ENCODE data around the gene STPG2. TPM values are rescaled to one million over a fixed set of nuclear protein-coding genes. Genes with fewer than 3 reads are reported as not detected.

The STPG2 gene
- total and polyA plus RNA-seq, 2 experiments from 2014 or later, result 0.32 TPM; not detected in 1

GRCh38 chr4:97513917-97514316 lies 629.4 kb downstream of the STPG2 start:
- no peak for TF ChIP-seq EZH2phosphoT487 (IDR thresholded peaks at IDR 0.05; ENCODE audit: insufficient read depth, low read depth)
- no peak for TF ChIP-seq EZH2 (IDR thresholded peaks at IDR 0.05; ENCODE audit: insufficient read depth, poor library complexity, severe bottlenecking)
- H3K9me3 ChIP-seq (ENCODE audit: low read depth), result no peaks in the 10 kb centered on the region
- no peak overlapping the region for H3K27ac ChIP-seq
- no peak for DNase-seq
- no peaks in the 10 kb centered on the region for H4K20me1 ChIP-seq (ENCODE audit: insufficient read depth)
- no peak overlapping the region for H3K9ac ChIP-seq
- in situ Hi-C loops (cut with MboI), result no loop called here
- no peaks in the 10 kb centered on the region for H3K36me3 ChIP-seq (ENCODE audit: low read depth)
- H2AFZ ChIP-seq, result no peak overlapping the region
- H3K4me1 ChIP-seq (ENCODE audit: insufficient read depth), result no peaks in the 10 kb centered on the region
- H3K9me2 ChIP-seq (ENCODE audit: insufficient read depth), result no peaks in the 10 kb centered on the region
- no peaks in the 10 kb centered on the region for H3K27me3 ChIP-seq (replicated peaks; ENCODE audit: insufficient read depth)
- no peaks in the 10 kb centered on the region for H3K79me2 ChIP-seq (ENCODE audit: insufficient read depth)
- H3F3A ChIP-seq (ENCODE audit: insufficient read depth), result no peaks in the 10 kb centered on the region
- WGBS, 2 experiments (ENCODE audit: low coverage in 1 of 2, low lambda C conversion rate in 2 of 2, missing lambda C conversion rate in 2 of 2), result 23 to 27% methylated on average over 3 of the region's 3 CpGs
- no peak overlapping the region for H3K4me2 ChIP-seq (ENCODE audit: unreplicated experiment)
- no peak overlapping the region for H3K4me3 ChIP-seq

Other genes with a start within 250 kb of the STPG2 start
- gene RAP1GDS1, start 117.9 kb upstream of the STPG2 start, total RNA-seq (2014; rRNA removed; shearing (Covaris generic)), result 56.7 and 93.8 TPM in 2 replicates
- gene RAP1GDS1, start 117.9 kb upstream of the STPG2 start, polyA plus RNA-seq (2016; fragmentation: Nextera tagmentation; extraction: Ambion mirVana), result 49.2 and 55.4 TPM in 2 replicates